ENCODE measurements around the gene EIPR1.
A peak's percentile ranks its signal among the peaks of the same experiment; 100 is the strongest.
"Not testable (repeated sequence)": the region's sequence is repeated elsewhere in the genome, so short reads cannot be mapped to it uniquely, and the experiment has no call there.

EIPR1 gene

GRCh38 chr2:3292416-3292815 is 85.2 kb downstream of the EIPR1 start:
- CTCF ChIA-PET: no interaction called here
- Mint-ChIP-seq H3K4me1 (no peaks in the 10 kb centered on the region), H3K27ac (no peak overlapping the region), H3K9me3 (peaks cover 15% of the 10 kb centered on the region), H3K36me3 (peaks cover 16% of the 10 kb centered on the region), H3K27me3 (no peaks in the 10 kb centered on the region), H3K4me3 (no peak overlapping the region)
- DNase-seq: no peak

- H3K27ac Mint-ChIP-seq: no peak overlapping the region
- CTCF ChIA-PET: no interaction called here
- no peak overlapping the region for H3K4me3 Mint-ChIP-seq
Measured at GRCh38 chr2:3291750-3292149, 85.9 kb downstream of the EIPR1 start.

GRCh38 chr2:3291113-3291512 is 86.5 kb downstream of the EIPR1 start:
- DNase-seq: no peak
- Mint-ChIP-seq H3K36me3 (peaks cover 20% of the 10 kb centered on the region), H3K27ac (no peak overlapping the region), H3K4me3 (no peak overlapping the region), H3K9me3 (peaks cover 20% of the 10 kb centered on the region), H3K27me3 (no peaks in the 10 kb centered on the region), H3K4me1 (no peaks in the 10 kb centered on the region)
- CTCF ChIA-PET: no interaction called here

More at GRCh38 chr2:3291750-3292149, 85.9 kb downstream of the EIPR1 start:
- peaks cover 20% of the 10 kb centered on the region for H3K36me3 Mint-ChIP-seq
- DNase-seq: no peak
- H3K27me3 Mint-ChIP-seq: no peaks in the 10 kb centered on the region
- no peaks in the 10 kb centered on the region for H3K4me1 Mint-ChIP-seq
- H3K9me3 Mint-ChIP-seq: peaks cover 20% of the 10 kb centered on the region

GRCh38 chr2:3290655-3291054 is 87.0 kb downstream of the EIPR1 start:
- CTCF ChIA-PET: no interaction called here
- no peak overlapping the region for H3K4me3 Mint-ChIP-seq
- no peaks in the 10 kb centered on the region for H3K4me1 Mint-ChIP-seq
- no peak for DNase-seq
- no peaks in the 10 kb centered on the region for H3K27me3 Mint-ChIP-seq
- no peak overlapping the region for H3K27ac Mint-ChIP-seq
- H3K36me3 Mint-ChIP-seq: peaks cover 20% of the 10 kb centered on the region
- peaks cover 20% of the 10 kb centered on the region for H3K9me3 Mint-ChIP-seq

GRCh38 chr2:3289971-3290370 is 87.6 kb downstream of the EIPR1 start:
- no peak for DNase-seq
- Mint-ChIP-seq H3K4me3 (no peak overlapping the region), H3K4me1 (no peaks in the 10 kb centered on the region), H3K36me3 (peaks cover 20% of the 10 kb centered on the region), H3K27me3 (no peaks in the 10 kb centered on the region), H3K9me3 (peaks cover 20% of the 10 kb centered on the region), H3K27ac (no peak overlapping the region)
- CTCF ChIA-PET: no interaction called here

GRCh38 chr2:3289526-3289925 is 88.1 kb downstream of the EIPR1 start:
- Mint-ChIP-seq H3K9me3 (peaks cover 20% of the 10 kb centered on the region), H3K4me3 (no peak overlapping the region), H3K4me1 (no peaks in the 10 kb centered on the region), H3K36me3 (peaks cover 20% of the 10 kb centered on the region), H3K27ac (no peak overlapping the region), H3K27me3 (no peaks in the 10 kb centered on the region)
- DNase-seq: no peak
- CTCF ChIA-PET: no interaction called here

- CTCF ChIA-PET: no interaction called here
- Mint-ChIP-seq H3K4me3 (no peak overlapping the region), H3K36me3 (peaks cover 20% of the 10 kb centered on the region), H3K9me3 (peaks cover 20% of the 10 kb centered on the region), H3K4me1 (no peaks in the 10 kb centered on the region), H3K27ac (no peak overlapping the region), H3K27me3 (no peaks in the 10 kb centered on the region)
- DNase-seq: no peak
Measured at GRCh38 chr2:3289171-3289515, 88.5 kb downstream of the EIPR1 start.

- peaks cover 20% of the 10 kb centered on the region for H3K36me3 Mint-ChIP-seq
- no peak overlapping the region for H3K4me3 Mint-ChIP-seq
- no peaks in the 10 kb centered on the region for H3K27me3 Mint-ChIP-seq
- H3K4me1 Mint-ChIP-seq: no peaks in the 10 kb centered on the region
- DNase-seq: no peak
- H3K27ac Mint-ChIP-seq: no peak overlapping the region
- CTCF ChIA-PET: no interaction called here
- peaks cover 20% of the 10 kb centered on the region for H3K9me3 Mint-ChIP-seq
Measured at GRCh38 chr2:3288470-3289170, 89.0 kb downstream of the EIPR1 start.

- CTCF ChIA-PET: interaction anchor here (0.7 kb wide), 1 partner anchor 466 kb away, joined by 3 read pairs; no protein-coding TSS in a partner anchor
- peaks cover 20% of the 10 kb centered on the region for H3K9me3 Mint-ChIP-seq
- H3K4me1 Mint-ChIP-seq: no peaks in the 10 kb centered on the region
- peaks cover 20% of the 10 kb centered on the region for H3K36me3 Mint-ChIP-seq
- no peak for DNase-seq
- H3K4me3 Mint-ChIP-seq: no peak overlapping the region
- no peaks in the 10 kb centered on the region for H3K27me3 Mint-ChIP-seq
- no peak overlapping the region for H3K27ac Mint-ChIP-seq
Measured at GRCh38 chr2:3287896-3288295, 89.7 kb downstream of the EIPR1 start.

- H3K4me1 Mint-ChIP-seq, CTCF ChIA-PET: not testable (repeated sequence)
Measured at GRCh38 chr2:3286646-3287036, 91.0 kb downstream of the EIPR1 start.

GRCh38 chr2:3285901-3286645 is 91.5 kb downstream of the EIPR1 start:
- H3K4me1 Mint-ChIP-seq: no peaks in the 10 kb centered on the region
- H3K27ac Mint-ChIP-seq: no peak overlapping the region

More at GRCh38 chr2:3286646-3287036, 91.0 kb downstream of the EIPR1 start:
- not testable (repeated sequence) for H3K4me3 Mint-ChIP-seq, H3K27me3 Mint-ChIP-seq, DNase-seq, H3K27ac Mint-ChIP-seq
- Mint-ChIP-seq H3K9me3 (peaks cover 20% of the 10 kb centered on the region), H3K36me3 (peaks cover 15% of the 10 kb centered on the region)

GRCh38 chr2:3284657-3285630 is 92.7 kb downstream of the EIPR1 start:
- H3K36me3 Mint-ChIP-seq: peaks cover 14% of the 10 kb centered on the region
- H3K4me1 Mint-ChIP-seq: no peaks in the 10 kb centered on the region

More at GRCh38 chr2:3285901-3286645, 91.5 kb downstream of the EIPR1 start:
- Mint-ChIP-seq H3K27me3 (no peaks in the 10 kb centered on the region), H3K9me3 (peaks cover 19% of the 10 kb centered on the region), H3K4me3 (no peak overlapping the region), H3K36me3 (peaks cover 16% of the 10 kb centered on the region)
- DNase-seq: no peak
- CTCF ChIA-PET: no interaction called here

GRCh38 chr2:3283876-3284656 is 93.6 kb downstream of the EIPR1 start:
- CTCF ChIA-PET, H3K27me3 Mint-ChIP-seq, DNase-seq, H3K27ac Mint-ChIP-seq, H3K4me3 Mint-ChIP-seq, H3K4me1 Mint-ChIP-seq: not testable (repeated sequence)
- Mint-ChIP-seq H3K9me3 (peaks cover 10% of the 10 kb centered on the region), H3K36me3 (peaks cover 14% of the 10 kb centered on the region)

More at GRCh38 chr2:3284657-3285630, 92.7 kb downstream of the EIPR1 start:
- Mint-ChIP-seq H3K4me3 (no peak overlapping the region), H3K27me3 (no peaks in the 10 kb centered on the region), H3K9me3 (peaks cover 16% of the 10 kb centered on the region), H3K27ac (peak overlapping the region; percentile 6)
- CTCF ChIA-PET: no interaction called here
- DNase-seq: no peak

GRCh38 chr2:3283206-3283605 is 94.4 kb downstream of the EIPR1 start:
- Mint-ChIP-seq H3K9me3 (peaks cover 8% of the 10 kb centered on the region), H3K4me3 (no peak overlapping the region), H3K36me3 (peaks cover 19% of the 10 kb centered on the region), H3K27ac (no peak overlapping the region), H3K4me1 (no peaks in the 10 kb centered on the region), H3K27me3 (no peaks in the 10 kb centered on the region)
- DNase-seq: no peak
- CTCF ChIA-PET: no interaction called here

All from activated naive CD4-positive, alpha-beta T cell treated with anti-CD3 and anti-CD28 coated beads, Interleukin-2, amount 10 ng/mL, durations not matched to agents 7 days and 5 days (primary cell).